Measurements from ENCODE around the gene RNF125.
"Not testable (repeated sequence)": the region's sequence is repeated elsewhere in the genome, so short reads cannot be mapped to it uniquely, and the experiment has no call there.

The RNF125 gene

DNA sequence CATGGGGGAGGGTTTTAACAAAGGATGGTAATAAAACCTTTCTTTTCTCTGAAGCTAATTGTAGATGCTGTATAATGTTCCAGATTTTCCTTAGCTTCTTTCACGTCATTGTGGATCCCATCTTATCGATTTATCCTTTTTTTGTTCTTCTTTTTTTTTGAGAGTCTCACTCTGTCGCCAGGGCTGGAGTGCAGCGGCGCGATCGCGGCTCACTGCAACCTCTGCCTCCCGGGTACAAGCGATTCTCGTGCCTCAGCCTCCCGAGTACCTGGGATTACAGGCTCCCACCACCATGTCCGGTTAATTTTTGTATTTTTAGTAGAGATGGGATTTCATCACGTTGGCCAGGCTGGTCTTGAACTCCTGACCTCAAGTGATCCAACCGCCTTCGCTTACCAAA, 72.2 kb downstream of the RNF125 start:
- not testable (repeated sequence) for DNase-seq (ENCODE audit: low spot score in 2 of 2); ATAC-seq (ENCODE audit: low read depth); H3K9me3 Mint-ChIP-seq; H3K4me3 Mint-ChIP-seq; H3K27me3 Mint-ChIP-seq
- Mint-ChIP-seq H3K27ac (peak overlapping the region; percentile 97), H3K36me3 (peaks cover 17% of the 10 kb centered on the region), H3K4me1 (peaks cover 21% of the 10 kb centered on the region)

DNA sequence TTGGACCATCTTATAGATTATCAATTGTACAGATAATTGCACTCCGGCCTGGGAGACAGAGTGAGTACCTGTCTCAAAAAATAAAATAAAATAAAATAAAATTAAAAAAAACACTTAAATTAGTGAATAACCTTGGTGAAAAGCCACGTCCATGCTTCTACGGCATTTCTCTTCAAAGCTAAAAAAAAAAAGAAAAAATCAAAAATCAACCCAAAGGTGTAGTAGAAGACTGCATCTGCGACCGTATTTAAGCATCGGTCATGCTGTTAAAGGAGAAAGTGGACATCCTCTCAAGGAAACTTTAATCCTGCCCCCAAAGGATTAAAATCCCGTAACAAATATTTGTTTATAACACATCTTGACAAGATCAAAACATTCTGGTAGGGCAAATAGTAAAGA, 72.7 kb downstream of the RNF125 start:
- DNase-seq (ENCODE audit: low spot score in 2 of 2) = no peak
- H3K4me1 Mint-ChIP-seq = peaks cover 24% of the 10 kb centered on the region
- peak overlapping the region; percentile 97 for H3K4me3 Mint-ChIP-seq
- no peaks in the 10 kb centered on the region for H3K9me3 Mint-ChIP-seq
- H3K27ac Mint-ChIP-seq = peak overlapping the region; percentile 97
- H3K27me3 Mint-ChIP-seq = no peaks in the 10 kb centered on the region
- peaks cover 21% of the 10 kb centered on the region for H3K36me3 Mint-ChIP-seq
- no peak for ATAC-seq (ENCODE audit: low read depth)

GRCh38 chr18:32091724-32092421, 73.2 kb downstream of the RNF125 start, which contains the start of gene RNF138:
RNF138 (plus strand) TSS chr18:32091874; CDS start chr18:32092777, 903 bp downstream.
- H3K36me3 Mint-ChIP-seq = peaks cover 23% of the 10 kb centered on the region
- H3K4me1 Mint-ChIP-seq = peaks cover 26% of the 10 kb centered on the region
- H3K4me3 Mint-ChIP-seq = peak within 1 kb of the TSS; percentile 97
- peak; percentile 88 to 89 for DNase-seq (ENCODE audit: low spot score in 2 of 2)
- H3K9me3 Mint-ChIP-seq = no peaks in the 10 kb centered on the region
- H3K27ac Mint-ChIP-seq = peak within 1 kb of the TSS; percentile 97
- ATAC-seq (ENCODE audit: low read depth) = peak; percentile 62
- no peaks in the 10 kb centered on the region for H3K27me3 Mint-ChIP-seq

DNA sequence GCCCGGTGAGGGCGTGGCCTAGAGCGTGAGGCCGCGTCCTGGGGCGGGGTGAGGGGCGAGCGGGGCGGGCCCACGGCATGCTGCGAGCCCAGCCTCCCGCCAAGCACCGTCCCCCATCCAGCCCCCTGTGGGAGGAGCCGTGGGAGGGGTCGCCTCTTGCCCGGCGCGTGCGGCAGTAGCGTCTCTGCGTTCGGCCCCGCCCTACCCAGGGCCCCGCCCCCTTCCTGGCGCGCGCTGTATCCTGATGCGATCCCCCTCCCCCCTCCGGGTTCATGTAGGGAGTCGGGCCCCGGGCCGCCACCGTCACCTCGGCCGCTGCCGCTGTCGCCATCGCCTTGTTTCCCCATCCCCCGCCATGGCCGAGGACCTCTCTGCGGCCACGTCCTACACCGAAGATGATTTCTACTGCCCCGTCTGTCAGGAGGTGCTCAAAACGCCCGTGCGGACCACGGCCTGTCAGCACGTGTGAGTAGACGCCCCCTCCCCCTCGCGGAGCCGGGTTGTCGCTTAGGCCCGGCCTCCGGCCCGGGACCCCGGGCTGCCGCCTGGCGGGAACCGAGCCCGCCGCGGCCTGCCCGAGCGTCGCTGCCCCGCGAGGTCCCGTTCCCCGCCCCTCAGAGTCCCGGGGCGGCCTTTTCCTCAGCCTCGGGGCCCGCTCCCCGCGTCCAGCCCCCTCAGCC, 73.9 kb downstream of the RNF125 start:
- Mint-ChIP-seq H3K36me3 (peaks cover 23% of the 10 kb centered on the region), H3K4me3 (peak overlapping the region; percentile 98)
- DNase-seq (ENCODE audit: low spot score in 2 of 2) = peak; percentile 99 to 100

DNA sequence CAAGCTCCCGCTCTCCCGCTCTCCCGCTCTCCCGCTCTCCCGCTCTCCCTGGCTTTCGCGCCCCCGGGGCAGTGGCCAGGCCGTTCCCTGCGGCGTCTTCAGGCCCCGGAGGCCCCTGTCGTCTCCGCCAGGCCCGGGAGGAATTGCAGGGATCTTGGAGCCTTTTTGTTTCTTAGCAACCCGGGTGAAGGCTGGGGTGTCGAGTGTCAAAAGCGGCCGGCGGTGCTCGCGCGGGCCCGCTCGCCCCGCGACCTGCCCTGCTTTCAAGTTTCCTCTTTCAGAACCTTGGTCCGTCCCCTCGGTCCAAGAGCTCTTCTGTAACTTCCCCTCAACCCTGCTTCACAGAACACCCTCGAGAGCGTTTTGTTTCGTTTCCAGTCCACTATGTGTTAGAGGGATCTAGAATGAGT, 74.5 kb downstream of the RNF125 start:
- Mint-ChIP-seq H3K4me1 (peaks cover 29% of the 10 kb centered on the region), H3K36me3 (peaks cover 25% of the 10 kb centered on the region), H3K27me3 (no peaks in the 10 kb centered on the region), H3K9me3 (no peaks in the 10 kb centered on the region), H3K4me3 (peak overlapping the region; percentile 98), H3K27ac (peak overlapping the region; percentile 97)
- peak; percentile 42 for ATAC-seq (ENCODE audit: low read depth)
- DNase-seq (ENCODE audit: low spot score in 2 of 2) = peak; percentile 61 to 70

More for the DNA sequence above, 73.9 kb downstream of the RNF125 start:
- Mint-ChIP-seq H3K27ac (peak overlapping the region; percentile 97), H3K4me1 (peaks cover 26% of the 10 kb centered on the region), H3K9me3 (no peaks in the 10 kb centered on the region), H3K27me3 (no peaks in the 10 kb centered on the region)
- peak; percentile 78 for ATAC-seq (ENCODE audit: low read depth)

DNA sequence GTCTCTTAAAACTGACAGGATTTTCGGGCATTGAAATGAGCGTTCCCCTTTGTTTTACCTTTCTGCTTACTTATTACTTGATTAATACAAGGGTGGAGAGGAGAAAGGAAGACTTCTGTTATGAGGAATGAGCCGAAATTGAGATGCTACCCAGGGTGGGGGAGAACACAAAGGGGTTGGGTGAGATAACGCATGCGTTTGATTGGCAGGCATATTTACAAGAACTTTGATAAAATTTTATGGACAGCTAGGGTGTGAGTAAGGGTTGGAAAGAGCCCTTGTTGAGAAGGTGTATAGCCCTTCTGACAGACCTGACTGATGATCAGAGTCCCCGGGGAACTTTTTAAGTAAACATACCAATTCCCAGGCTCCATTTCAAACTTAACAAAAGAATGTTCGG, 74.9 kb downstream of the RNF125 start:
- Mint-ChIP-seq H3K27me3 (no peaks in the 10 kb centered on the region), H3K36me3 (peaks cover 25% of the 10 kb centered on the region), H3K27ac (peak overlapping the region; percentile 97), H3K4me1 (peaks cover 29% of the 10 kb centered on the region), H3K9me3 (no peaks in the 10 kb centered on the region), H3K4me3 (peak overlapping the region; percentile 98)
- no peak for DNase-seq (ENCODE audit: low spot score in 2 of 2)
- no peak for ATAC-seq (ENCODE audit: low read depth)

DNA sequence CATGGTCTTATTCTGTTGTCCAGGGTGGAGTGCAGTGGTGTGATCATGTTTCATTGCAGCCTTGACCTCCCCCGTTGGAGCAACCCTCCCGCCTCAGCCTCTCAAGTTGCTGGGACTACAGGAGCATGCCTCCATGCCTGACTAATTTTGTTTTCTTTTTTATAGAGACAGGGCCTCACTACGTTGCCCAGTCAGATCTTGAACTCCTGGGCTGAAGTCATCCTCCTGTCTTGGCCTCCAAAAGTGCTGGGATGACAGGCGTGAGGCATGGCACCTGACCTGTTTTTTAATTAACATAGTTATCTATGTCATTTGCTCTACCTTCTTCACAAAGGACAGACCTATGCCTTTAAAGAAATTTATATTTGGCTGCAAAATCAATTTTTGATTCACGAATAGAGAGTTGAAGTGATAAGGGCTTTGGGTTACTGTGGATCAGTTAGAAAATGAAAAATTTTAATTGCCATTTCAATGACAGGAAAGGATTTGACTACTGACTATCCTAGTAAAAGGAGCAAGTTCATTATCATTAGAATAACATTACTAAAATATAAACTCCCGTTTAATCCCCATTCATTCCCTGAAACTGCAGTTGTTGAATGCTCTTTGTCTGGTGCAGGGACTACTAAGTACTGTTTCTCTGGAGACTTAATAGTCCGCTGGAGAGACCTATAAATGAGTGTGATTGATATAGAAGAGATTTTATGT, 76.7 kb downstream of the RNF125 start:
- ATAC-seq (ENCODE audit: low read depth) (no peak), DNase-seq (ENCODE audit: low spot score in 2 of 2) (no peak)
- H3K36me3 Mint-ChIP-seq = peaks cover 27% of the 10 kb centered on the region
- peaks cover 39% of the 10 kb centered on the region for H3K4me1 Mint-ChIP-seq
- no peak overlapping the region for H3K27ac Mint-ChIP-seq
- H3K27me3 Mint-ChIP-seq = no peaks in the 10 kb centered on the region
- no peaks in the 10 kb centered on the region for H3K9me3 Mint-ChIP-seq
- H3K4me3 Mint-ChIP-seq = no peak overlapping the region

- Mint-ChIP-seq H3K4me3 (no peak overlapping the region), H3K36me3 (peaks cover 28% of the 10 kb centered on the region), H3K27me3 (no peaks in the 10 kb centered on the region), H3K4me1 (peaks cover 40% of the 10 kb centered on the region), H3K27ac (peak overlapping the region; percentile 16), H3K9me3 (no peaks in the 10 kb centered on the region)
- ATAC-seq (ENCODE audit: low read depth) (no peak), DNase-seq (ENCODE audit: low spot score in 2 of 2) (no peak)
Observed at GRCh38 chr18:32095900-32096229, 77.2 kb downstream of the RNF125 start.

GRCh38 chr18:32096946-32097345, 78.3 kb downstream of the RNF125 start:
- Mint-ChIP-seq H3K9me3 (no peaks in the 10 kb centered on the region), H3K27ac (no peak overlapping the region), H3K36me3 (peaks cover 29% of the 10 kb centered on the region), H3K27me3 (no peaks in the 10 kb centered on the region), H3K4me3 (no peak overlapping the region), H3K4me1 (peaks cover 42% of the 10 kb centered on the region)
- DNase-seq (ENCODE audit: low spot score in 2 of 2) (no peak), ATAC-seq (ENCODE audit: low read depth) (no peak)

DNA sequence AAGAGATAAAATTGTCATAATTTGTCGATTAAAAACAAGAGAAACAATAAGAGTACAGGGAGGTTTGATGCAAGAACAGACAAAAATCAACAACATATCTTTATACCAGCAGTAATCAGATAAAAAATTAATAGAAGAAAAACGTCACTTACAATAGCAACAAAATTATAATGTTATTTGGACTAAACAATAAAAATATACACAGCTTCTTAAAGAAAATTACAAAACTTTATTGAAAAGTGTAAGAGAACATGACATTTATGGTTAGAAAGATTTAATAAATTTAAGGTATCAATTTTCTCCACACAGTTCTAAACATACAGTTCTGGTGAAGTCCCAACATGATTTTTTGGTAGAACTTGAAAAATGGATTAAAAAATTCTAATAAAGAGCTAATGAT, 85.9 kb downstream of the RNF125 start:
- H3K9me3 Mint-ChIP-seq = no peaks in the 10 kb centered on the region
- H3K4me1 Mint-ChIP-seq = peaks cover 18% of the 10 kb centered on the region
- no peaks in the 10 kb centered on the region for H3K27me3 Mint-ChIP-seq
- H3K27ac Mint-ChIP-seq = no peak overlapping the region
- ATAC-seq (ENCODE audit: low read depth) (no peak), DNase-seq (ENCODE audit: low spot score in 2 of 2) (no peak)
- peaks cover 11% of the 10 kb centered on the region for H3K36me3 Mint-ChIP-seq
- no peak overlapping the region for H3K4me3 Mint-ChIP-seq

- DNase-seq (ENCODE audit: low spot score in 2 of 2) = no peak
Observed at GRCh38 chr18:32110005-32110404, 91.4 kb downstream of the RNF125 start.

GRCh38 chr18:32111706-32112105, 93.1 kb downstream of the RNF125 start:
- ATAC-seq (ENCODE audit: low read depth) (no peak), DNase-seq (ENCODE audit: low spot score in 2 of 2) (no peak)
- Mint-ChIP-seq H3K27me3 (no peaks in the 10 kb centered on the region), H3K9me3 (no peaks in the 10 kb centered on the region), H3K27ac (no peak overlapping the region), H3K36me3 (peaks cover 23% of the 10 kb centered on the region), H3K4me1 (peaks cover 10% of the 10 kb centered on the region), H3K4me3 (no peak overlapping the region)

More at GRCh38 chr18:32110005-32110404, 91.4 kb downstream of the RNF125 start:
- no peak for ATAC-seq (ENCODE audit: low read depth)
- H3K27ac Mint-ChIP-seq = no peak overlapping the region
- H3K4me1 Mint-ChIP-seq = peaks cover 13% of the 10 kb centered on the region
- H3K9me3 Mint-ChIP-seq = no peaks in the 10 kb centered on the region
- peaks cover 12% of the 10 kb centered on the region for H3K36me3 Mint-ChIP-seq
- no peak overlapping the region for H3K4me3 Mint-ChIP-seq
- H3K27me3 Mint-ChIP-seq = no peaks in the 10 kb centered on the region

- ATAC-seq (ENCODE audit: low read depth) = no peak
- no peak overlapping the region for H3K4me3 Mint-ChIP-seq
- DNase-seq (ENCODE audit: low spot score in 2 of 2) = no peak
- H3K27me3 Mint-ChIP-seq = no peaks in the 10 kb centered on the region
- H3K27ac Mint-ChIP-seq = no peak overlapping the region
- H3K9me3 Mint-ChIP-seq = no peaks in the 10 kb centered on the region
- H3K36me3 Mint-ChIP-seq = peaks cover 23% of the 10 kb centered on the region
- H3K4me1 Mint-ChIP-seq = peaks cover 8% of the 10 kb centered on the region
Observed at GRCh38 chr18:32112826-32113225, 94.2 kb downstream of the RNF125 start.

DNA sequence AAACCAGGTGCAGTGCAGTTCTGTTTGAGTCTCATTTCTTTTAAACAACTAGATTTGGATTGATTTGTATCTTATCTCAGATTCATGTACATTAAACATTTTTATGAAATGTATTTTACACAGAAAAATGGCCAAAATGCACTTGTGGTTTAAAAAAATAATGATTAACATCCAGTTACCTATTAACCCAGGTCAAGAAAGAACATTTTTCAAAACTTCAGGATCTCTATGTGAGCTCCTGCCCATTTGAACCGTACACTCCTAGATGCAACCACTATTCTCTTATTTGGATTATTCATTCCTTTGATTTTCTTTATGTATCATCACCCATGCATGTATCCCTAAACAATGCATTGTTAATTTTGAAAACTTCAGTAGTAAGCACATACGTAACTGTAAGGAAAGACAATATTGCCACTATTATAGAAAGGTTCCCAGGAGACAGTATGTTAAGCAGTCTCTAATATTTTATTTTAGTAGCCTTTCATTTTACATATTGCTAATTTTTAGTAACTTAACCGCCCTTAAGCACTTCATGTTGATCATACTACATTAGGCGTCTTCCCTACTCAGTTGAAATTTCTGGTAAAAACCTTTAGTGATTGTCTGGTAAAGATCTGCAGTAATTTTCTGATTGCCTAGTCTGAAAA, 95.8 kb downstream of the RNF125 start:
- Mint-ChIP-seq H3K9me3 (no peaks in the 10 kb centered on the region), H3K4me3 (no peak overlapping the region), H3K27me3 (no peaks in the 10 kb centered on the region), H3K36me3 (peaks cover 21% of the 10 kb centered on the region), H3K4me1 (peaks cover 6% of the 10 kb centered on the region), H3K27ac (peak overlapping the region; percentile 31)
- DNase-seq (ENCODE audit: low spot score in 2 of 2) (no peak), ATAC-seq (ENCODE audit: low read depth) (no peak)
